Activated CD4-positive, alpha-beta T cell treated with anti-CD3 and anti-CD28 coated beads, Interleukin-2, Interleukin-4, amounts not matched to agents 100 ng/mL and 50 ng/mL, durations not matched to agents 16 hours and 8 hours (primary cell): Measurements from ENCODE around the gene MAP2K1.
A peak's percentile ranks its signal among the peaks of the same experiment; 100 is the strongest.
"Not testable (repeated sequence)": the region's sequence is repeated elsewhere in the genome, so short reads cannot be mapped to it uniquely, and the experiment has no call there.

ENCODE experiments used
- DNase-seq: peaks from one replicate; pipeline ENCODE4 v3.0.0-alpha.2; 2020; ENCODE audit warnings: low spot score

MAP2K1 gene

GRCh38 chr15:66386204-66387123 lies at the start of gene MAP2K1:
Gene MAP2K1, plus strand, starts transcription at chr15:66386912. Its CDS starts 436 bp downstream, at chr15:66387348.
- peak; percentile 99 for DNase-seq

DNA sequence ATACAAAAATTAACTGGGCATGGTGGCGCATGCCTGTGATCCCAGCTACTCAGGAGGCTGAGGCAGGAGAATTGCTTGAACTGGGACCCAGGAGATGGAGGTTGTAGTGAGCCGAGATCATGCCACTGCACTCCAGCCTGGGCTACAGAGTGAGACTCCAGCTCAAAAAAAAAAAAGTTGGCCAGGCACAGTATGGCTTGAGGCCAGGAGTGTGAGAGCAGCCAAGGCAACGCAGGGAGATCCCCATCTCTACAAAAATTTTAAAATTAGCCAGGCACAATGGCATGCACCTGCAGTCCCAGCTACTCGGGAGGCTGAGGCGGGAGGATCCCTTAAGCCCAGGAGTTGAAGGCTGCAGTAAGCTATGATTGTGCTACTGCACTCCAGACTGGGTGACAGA lies 38.2 kb upstream of the MAP2K1 start:
- not testable (repeated sequence) for DNase-seq

DNA sequence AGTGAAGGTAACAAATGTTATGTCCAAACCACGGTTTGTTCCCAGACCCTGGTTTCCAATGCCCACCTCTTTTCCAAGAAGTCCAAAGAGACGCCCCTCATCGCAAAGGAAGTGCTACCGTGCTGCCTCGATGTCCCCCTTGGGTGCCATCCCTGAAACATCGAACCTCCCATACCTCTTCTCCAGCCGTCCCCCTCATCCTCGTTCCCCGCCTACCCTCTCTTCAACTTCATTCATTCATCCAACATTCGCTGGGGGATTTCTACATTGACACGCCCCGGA lies 30.7 kb upstream of the MAP2K1 start:
- no peak for DNase-seq

- DNase-seq = peak; percentile 98
These were observed 30.1 kb upstream of the MAP2K1 start, which contains the start of gene TIPIN for GRCh38 chr15:66356359-66357236. Gene TIPIN, minus strand, starts transcription at chr15:66356685. Its CDS starts 3,738 bp downstream, at chr15:66352947.

DNA sequence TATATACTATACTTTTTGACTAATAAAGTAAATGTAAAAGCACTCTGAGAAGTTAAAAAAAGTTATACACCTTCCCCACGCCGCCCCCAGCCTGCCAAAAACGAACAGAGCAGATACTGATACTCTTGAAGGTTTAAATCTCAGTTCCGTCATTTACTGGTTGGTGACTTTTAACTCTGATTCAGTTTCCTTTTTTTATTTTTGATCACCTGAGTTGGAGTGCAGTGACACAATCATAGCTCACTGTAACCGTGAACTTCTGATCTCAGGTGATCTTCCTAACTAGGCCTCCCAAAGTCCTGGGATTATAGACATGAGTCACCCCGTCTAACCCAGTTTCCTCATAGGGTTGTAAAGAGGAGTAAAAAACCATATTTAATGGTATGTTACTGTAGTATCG lies 27.0 kb upstream of the MAP2K1 start:
- no peak for DNase-seq

DNA sequence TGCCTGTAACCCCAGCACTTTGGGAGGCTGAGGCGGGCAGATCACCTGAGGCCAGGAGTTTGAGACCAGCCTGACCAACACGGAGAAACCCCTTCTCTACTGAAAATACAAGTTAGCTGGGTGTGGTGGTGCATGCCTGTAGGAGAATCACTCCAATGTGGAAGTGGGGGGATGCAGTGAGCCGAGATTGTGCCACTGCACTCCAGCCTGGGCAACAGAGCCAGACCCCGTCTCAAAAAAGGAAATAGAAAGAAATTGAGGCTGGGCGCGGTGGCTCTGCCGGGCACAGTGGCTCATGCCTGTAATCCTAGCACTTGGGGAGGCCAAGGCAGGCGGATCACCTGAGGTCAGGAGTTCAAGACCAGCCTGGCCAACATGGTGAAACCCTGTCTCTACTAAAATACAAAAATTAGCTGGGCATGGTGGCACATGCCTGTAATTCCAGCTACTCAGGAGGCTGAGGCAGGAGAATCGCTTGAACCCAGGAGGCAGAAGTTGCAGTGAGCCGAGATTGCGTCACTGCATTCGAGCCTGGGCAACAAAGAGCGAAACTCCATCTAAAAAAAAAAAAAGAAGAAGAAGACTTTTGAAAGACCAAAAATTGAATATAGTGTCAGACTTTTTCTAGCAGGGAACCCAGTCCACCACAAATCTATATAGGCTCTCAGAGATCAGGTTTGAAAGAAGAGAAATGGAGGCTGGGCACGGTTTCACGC lies 24.8 kb upstream of the MAP2K1 start:
- not testable (repeated sequence) for DNase-seq

GRCh38 chr15:66362776-66363175 lies 23.9 kb upstream of the MAP2K1 start:
- no peak for DNase-seq

- no peak for DNase-seq
These were observed 21.7 kb upstream of the MAP2K1 start for GRCh38 chr15:66364944-66365528.

- DNase-seq = peak; percentile 70
These were observed 16.7 kb upstream of the MAP2K1 start for GRCh38 chr15:66369773-66370651.

GRCh38 chr15:66374179-66374578 lies 12.5 kb upstream of the MAP2K1 start:
- no peak for DNase-seq

- no peak for DNase-seq
These were observed 7.8 kb upstream of the MAP2K1 start for GRCh38 chr15:66378814-66379430.

- not testable (repeated sequence) for DNase-seq
These were observed 5.3 kb upstream of the MAP2K1 start for GRCh38 chr15:66381376-66381775.

DNA sequence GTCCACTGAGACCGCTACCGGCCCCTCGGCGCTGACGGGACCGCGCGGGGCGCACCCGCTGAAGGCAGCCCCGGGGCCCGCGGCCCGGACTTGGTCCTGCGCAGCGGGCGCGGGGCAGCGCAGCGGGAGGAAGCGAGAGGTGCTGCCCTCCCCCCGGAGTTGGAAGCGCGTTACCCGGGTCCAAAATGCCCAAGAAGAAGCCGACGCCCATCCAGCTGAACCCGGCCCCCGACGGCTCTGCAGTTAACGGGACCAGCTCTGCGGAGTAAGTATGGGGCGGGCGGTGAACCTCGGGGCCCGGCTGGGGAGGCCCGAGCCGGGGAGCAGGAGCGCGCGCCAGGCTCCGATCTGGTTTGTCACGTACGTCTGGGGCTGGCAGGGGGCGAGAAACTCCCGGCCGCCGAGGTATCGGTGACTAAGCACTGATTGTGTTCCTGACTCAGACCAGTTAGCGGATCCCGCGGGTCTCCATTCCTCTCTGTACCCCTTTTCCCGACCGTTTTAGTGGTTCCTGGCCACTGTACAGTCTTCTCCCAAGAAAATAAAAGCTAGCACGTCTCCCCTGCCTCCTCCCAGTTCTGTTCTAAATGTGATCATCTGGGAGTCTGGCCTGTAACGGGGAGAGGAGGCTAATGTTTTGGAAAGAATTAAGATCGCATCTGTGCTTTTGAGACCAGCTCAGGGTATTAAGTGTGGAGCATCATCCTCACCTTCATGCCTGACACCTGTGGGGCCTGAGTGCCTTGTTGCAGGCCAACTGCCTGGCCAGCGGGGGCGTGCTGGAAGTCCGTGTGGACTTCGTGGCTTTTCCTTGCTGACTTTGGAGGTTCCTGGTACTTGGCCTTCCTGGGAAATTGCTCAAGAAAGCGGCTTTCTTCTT lies 691 bp downstream of the MAP2K1 start:
- peak; percentile 64 for DNase-seq

GRCh38 chr15:66388043-66388363 lies 1.3 kb downstream of the MAP2K1 start:
- DNase-seq = no peak

DNA sequence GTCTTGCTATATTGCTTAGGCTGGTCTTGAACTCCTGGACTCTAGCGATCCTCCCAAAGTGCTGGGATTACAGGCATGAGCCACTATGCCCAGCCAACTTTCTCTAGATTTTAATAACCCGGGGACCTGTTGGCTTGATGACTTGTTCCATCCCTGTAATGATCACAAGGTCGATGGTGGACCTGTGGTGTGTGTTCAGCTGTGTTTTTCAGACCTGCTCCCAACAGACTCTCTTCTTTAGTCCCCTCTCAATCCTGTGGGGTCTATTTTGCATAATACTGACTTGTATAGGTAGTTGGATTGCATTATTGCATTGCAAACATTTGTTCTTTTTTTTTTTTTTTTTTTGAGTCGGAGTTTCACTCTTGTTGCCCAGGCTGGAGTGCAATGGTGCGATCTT lies 1.9 kb downstream of the MAP2K1 start:
- no peak for DNase-seq

DNA sequence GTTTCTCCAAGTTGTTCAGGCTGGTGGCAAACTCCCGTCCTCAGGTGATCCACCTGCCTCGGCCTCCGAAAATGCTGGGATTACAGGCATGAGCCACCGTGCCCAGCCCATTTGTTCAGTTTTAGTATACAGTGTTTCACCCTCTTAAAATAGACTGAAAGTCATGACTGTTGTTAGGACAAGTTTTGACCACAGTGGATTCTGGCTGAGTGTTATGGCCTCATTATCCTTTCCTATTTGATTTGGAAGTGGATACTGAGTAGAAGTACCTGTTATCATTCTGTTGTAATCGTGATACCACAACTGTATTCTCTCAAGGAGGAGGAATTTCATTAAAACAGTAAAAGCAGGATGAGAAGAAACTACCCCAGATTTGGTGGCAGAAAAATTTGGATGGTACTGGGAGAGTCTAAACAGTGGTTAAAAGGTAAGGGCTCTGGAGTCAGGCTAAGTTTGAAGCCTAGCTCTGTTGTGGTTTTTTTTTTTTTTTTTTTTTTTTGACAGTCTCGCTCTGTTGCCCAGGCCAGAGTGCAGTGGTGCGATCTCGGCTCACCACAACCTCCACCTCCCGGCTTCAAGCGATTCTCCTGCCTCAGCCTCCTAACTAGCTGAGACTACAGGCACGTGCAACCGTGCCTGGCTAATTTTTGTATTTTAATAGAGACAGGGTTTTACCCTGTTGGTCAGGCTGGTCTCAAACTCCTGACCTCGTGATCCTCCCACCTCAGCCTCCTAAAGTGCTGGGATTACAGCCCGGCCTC lies 2.6 kb downstream of the MAP2K1 start:
- DNase-seq = peak; percentile 47

DNA sequence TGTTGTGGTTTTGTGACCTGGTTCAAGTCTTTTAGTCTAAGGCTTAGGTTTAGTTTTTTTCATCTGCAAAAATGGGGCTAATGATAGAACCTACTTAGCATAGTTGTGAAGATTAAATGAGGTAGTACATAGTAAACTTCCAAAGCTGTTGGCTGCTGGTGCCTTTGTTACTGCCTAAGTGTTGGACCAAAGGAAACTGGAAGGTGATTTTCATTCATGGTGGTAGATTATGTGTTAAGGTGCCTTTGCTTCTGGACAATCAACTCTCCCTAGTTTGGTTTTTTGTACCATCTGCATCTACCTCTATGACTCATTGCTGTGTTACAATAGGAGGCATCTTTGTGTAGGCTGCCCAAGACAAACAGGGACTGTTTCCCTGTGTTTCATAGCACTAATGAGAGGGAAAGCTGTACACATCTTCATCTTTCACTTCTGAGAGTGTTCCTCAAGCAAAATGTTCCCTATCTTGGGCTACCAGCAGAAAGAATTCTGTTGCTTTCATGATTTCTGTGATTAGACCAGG lies 3.2 kb downstream of the MAP2K1 start:
- DNase-seq = peak; percentile 66

- peak; percentile 67 for DNase-seq
These were observed 4.0 kb downstream of the MAP2K1 start for GRCh38 chr15:66390678-66391077.
